Activated effector memory CD4-positive, alpha-beta T cell treated with anti-CD3 and anti-CD28 coated beads, Interleukin-2, amount 50 U/mL, for 16 hours (primary cell): ENCODE data around the gene BPIFB1.
A peak's percentile ranks its signal among the peaks of the same experiment; 100 is the strongest.

Source experiments
- DNase-seq: peaks from one replicate; pipeline ENCODE4 v3.0.0-alpha.2; 2020

BPIFB1 gene

DNA sequence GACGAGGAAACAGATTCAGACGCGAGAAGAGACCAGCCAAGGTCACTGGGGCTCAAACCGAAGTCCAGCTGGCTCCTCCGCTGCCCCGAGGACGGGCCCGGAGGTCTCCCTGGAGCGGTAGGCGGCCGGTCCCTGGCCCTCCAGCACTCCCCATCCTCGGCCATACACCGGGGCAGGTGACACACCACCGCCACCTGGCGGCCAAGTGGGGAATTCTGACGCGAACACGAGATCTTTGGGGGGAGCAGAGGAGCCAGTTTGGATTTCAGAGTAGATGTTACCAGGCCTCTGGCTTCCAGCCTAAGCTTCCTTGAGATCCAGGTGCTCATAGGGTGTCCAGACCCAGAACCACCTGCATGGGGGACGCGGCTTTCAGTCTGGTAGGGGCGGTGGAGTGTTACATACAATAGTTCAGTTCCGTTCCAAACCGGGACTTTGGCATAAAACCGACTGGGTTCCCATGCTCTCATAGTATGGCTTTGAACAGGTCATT lies 16.1 kb downstream of the BPIFB1 start:
- peak; percentile 90 for DNase-seq

DNA sequence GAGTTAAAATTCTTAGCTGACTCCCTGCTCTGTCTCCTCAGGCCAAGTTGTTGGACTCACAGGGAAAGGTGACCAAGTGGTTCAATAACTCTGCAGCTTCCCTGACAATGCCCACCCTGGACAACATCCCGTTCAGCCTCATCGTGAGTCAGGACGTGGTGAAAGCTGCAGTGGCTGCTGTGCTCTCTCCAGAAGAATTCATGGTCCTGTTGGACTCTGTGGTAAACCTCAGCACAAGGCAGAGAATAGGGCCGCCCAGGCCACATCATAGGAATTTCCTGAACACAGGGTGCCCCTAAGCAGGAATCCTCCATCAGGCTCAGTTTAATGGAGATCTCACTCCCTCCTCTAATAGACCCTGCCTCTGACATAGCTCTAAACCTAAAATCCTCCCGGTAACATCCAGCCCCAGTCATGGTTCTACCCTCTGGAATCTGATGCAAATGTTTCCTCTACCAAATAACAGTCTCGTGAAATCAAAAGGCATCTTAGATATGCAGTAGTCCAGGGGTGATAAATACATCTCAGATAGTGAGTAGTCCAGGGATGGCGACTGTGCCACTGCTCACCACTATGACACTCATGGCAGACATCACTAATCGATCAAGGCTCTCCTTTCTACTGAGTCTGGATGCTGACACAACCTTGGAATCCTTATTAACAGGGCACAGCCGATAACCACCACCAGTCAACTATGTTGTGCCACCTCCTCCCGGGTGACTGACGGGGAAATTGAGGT lies 18.3 kb downstream of the BPIFB1 start:
- DNase-seq, result no peak

DNA sequence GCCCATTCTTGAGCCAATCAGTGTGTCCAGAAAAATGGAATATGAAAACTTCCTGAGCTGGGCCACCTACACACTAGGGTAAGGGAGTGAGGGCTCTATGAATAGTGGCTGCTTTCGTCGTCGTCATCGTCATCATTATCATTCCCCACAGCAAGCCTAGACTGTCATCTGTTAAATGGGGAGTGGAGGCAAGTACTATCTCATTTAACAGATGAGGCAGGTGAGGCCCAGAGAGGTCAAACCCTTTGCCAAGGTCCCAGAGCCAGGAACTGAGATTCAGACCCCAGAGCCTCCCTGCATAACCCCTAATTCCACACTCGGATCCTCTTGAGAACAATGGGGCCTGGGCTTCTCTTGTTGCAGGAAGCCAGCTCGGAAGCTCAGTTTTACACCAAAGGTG lies 20.6 kb downstream of the BPIFB1 start:
- DNase-seq, result no peak

DNA sequence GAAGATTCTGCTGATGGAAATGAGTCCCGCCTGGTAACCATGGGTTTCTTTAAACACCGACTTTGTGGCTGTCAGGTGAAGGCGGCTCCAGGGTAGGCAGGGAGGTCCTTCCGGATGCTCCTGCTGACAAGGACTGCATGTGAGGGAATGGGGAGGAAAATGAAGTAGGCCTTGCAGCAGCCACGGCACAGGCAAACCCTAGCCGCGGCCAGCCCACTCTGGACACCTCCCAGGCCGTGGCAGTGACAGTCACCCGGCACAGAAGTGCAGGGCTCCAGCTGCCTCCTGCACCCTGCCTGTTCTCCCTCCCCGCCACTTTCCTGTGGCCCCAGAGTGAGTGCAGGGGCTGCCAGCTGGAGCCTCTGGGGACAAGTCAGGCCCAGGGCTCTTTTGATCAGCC lies 21.0 kb downstream of the BPIFB1 start:
- no peak for DNase-seq

DNA sequence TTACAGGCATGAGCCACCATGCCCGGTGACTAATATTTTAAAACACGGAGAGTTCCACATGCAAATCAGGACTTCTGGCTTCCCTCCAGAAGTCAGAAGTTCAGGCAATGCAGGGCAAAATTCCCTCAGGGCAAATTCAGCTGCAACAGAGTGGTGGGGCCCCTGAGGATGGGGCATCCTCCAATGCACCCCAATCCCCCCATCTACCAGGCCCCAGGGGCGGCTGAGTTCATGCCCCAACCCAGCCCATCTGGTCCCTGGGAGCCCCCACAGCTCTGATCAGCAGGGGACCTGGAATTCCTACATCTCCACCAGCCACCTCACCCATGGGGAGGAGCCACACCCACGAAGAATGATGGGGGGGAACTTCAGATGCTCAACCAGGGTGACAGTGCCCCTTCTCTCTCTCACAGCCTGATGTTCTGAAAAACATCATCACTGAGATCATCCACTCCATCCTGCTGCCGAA lies 22.6 kb downstream of the BPIFB1 start:
- DNase-seq, result no peak

DNA sequence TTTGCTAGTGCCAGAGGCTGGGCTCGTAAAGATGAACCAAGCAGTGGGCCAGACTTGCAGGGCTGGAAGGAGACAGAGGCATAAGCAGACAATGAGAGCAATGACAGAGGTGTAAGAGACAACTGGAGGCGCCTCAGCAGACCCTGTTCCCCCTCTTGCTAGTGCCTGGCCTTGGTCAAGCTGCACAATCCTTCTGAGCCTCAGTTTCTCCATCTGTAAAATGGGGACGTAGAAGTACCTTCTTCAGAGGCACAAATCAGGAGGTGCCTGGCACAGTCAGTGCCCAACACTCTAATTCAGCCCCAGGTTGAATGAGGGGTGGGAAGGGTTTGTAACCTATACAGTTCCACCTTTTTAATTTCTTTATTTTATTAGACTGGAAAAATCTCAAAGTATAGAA lies 23.2 kb downstream of the BPIFB1 start:
- DNase-seq, result no peak

DNA sequence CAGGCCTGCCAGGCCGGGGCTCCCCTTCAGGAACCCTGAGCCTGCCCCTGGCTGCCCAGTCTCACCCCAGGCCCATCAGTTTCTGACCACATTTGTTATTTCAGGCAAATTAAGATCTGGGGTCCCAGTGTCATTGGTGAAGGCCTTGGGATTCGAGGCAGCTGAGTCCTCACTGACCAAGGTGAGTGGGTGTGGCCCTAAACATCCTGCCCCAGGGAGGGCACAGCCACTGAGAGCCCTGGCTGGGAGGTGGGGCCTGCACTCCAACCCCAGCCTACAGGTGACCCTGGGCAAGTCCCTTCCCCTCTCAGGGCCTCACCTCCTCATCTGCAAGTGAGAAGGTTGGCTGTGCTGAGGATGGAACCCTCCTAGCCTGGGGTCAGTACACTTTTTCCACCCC lies 23.8 kb downstream of the BPIFB1 start:
- DNase-seq, result no peak

DNA sequence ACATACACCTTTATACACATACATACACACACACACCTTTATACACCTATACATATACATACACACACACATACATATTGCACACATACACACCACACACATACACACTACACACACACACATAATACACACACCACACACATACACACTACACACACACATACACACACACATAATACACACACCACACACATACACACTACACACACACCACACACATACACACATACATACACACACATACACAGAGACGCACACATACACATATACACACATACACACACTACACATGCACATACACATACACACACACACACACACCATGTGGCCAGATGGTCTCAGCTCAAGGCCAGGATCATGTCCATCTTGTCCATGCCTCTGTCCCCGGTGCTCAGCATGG lies 25.7 kb downstream of the BPIFB1 start:
- no peak for DNase-seq

DNA sequence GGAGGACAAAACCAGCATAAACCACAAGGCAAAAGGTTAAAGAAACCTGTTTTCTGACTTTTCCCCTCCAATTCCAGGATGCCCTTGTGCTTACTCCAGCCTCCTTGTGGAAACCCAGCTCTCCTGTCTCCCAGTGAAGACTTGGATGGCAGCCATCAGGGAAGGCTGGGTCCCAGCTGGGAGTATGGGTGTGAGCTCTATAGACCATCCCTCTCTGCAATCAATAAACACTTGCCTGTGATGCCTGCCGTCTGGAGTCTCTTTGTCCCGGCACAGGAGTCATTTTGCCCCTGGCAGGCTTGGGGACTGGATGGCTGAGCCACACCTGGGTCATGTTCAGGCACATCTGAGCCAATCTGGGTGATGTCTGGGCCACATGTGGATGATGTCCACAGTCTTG lies 26.6 kb downstream of the BPIFB1 start:
- no peak for DNase-seq

DNA sequence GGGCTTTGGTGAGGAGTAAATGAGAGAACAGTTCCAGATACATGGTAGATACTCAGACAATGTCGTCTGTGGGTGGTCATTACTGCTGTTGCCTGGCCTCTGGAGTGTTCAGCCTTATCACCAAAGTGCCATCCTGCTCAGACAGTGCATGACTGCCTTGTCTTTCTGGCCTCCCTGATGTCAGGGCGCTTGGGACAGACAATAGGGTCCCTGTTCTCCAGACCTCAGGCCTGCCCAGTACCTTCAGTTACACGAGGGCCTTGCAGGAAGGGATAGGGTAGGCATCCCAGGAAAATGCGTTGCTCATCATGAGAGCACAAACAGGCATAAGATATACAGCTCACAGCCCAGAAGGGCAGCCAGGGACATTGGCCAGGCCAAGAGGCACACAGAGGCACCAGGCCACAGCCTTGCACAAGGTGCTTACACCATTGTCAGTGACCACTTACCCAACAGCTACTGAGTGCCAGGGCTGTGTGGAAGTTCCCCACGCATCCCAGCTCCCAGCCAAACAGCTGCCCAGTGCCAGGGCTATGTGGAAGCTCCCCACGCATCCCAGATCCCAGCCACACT lies 27.4 kb downstream of the BPIFB1 start:
- no peak for DNase-seq

DNA sequence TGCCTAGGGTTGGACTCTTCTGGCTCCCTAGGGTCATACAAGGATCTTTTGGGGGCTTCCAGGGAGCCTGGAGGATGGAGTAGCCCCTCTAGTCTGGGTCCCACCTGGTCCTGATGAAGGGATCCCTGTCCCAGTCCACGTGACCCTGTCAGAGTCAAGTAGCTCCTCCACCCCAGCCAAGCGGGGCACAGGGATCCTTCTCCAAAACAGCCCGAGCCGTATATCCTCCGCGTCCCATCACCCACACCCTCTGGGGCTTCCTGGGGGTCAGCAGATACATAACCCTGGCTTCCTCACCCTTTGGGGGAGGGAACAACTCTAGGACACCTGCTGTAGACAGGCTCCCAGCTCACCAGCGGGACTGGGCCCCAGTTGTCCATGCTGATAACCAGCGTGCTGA lies 28.0 kb downstream of the BPIFB1 start:
- no peak for DNase-seq

DNA sequence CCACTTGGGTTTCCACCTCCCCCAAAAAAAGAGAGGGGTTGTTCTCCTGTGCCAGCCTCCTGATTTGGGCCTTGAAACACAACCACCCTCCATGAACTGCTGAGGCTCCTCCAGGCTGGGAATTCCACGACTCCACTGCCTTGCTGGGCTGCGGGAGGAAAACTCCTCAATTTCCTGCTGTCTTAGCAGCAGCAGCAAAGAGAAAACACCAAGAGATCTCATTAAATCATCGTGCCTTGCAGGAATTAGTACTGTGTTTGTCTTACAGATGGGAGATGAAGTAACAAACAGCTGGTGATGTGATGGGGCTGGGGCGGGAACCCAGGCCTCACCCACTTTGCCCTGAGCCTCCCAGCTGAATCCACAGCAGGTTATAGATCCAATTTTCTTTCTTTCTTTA lies 29.0 kb downstream of the BPIFB1 start:
- DNase-seq, result no peak

DNA sequence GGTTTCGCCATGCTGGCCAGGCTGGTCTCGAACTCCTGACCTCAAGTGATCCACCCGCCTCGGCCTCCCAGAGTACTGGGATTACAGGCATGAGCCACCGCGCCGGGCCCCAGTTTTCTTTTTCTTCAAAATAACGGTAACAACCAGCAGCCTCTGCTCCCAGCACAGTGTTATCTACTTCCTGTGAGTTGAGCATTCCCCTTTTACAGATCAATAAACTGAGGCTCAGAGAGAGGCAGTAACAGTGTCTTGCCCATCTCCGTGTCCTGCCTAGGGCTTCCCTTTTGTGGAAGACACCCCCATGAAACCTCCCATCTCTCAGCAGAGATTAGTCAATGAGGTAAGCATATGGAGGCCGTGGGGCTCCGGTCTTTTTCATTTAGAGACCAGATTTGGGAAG lies 29.6 kb downstream of the BPIFB1 start:
- DNase-seq, result no peak

DNA sequence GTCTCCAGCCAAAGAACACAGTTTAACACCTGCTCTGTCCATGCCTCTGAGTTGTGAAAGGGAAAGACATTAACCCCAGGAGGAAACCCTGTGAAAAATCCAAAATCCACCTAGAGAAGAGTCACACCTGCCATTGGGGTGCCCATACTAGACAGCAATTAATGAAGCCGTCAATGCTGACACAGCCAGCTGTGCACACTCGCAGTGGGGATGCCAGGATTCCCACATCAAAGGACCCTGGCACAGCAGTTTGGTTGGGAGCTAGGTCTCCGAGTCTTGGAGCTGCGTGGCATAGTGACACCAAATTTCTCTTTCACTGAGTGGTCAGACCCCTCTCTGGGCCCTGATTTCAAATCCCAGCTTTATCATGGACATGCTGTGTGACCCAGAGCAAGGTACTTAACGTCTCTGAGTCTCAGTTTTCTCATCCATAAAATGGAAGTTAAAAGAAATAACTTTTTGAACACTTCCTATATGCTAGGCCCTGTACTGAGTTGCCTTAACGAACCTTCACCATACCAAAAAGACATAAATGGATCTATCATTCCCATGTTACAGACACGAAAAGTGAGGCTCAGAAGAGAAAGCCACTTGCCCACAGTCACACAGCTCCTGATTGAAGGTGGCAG lies 30.8 kb downstream of the BPIFB1 start:
- DNase-seq, result no peak

DNA sequence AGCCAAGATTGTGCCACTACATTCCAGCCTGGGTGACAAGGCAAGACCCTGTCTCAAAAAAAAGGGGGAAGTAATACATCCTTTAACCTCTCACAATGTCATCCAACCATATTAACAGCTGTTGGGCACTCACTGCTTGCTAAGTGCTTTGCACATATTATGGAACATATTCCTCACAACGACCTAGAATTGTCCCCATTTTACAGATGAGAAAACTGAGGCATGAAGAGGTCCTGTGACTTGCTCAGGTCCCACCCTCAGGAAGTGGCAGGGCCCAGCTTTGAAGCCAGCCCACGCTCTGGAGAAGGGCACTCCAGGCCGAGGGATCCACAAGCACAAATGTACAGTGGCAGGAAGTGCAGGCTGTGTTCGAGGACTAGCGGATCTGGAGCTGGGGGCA lies 33.3 kb downstream of the BPIFB1 start:
- DNase-seq, result no peak

DNA sequence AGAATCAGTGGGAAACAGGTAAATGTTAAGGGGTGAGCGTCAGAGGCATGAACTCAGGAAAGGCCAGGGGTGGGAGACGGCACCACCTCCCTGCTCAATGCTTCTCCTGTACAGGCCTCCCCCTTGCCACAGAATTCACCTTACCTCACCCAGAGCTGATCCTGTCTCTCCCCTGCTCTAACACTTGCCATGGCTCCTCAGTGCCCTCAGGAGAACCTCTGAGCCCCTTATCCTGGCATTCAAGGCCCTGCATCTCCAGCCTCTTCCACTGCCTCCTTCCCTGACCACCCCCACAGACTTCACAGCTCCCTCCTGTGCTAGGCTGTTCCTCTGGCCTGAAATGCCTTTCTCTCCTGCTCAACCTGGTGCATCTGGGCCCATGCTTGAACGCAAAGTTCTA lies 33.9 kb downstream of the BPIFB1 start:
- no peak for DNase-seq

DNA sequence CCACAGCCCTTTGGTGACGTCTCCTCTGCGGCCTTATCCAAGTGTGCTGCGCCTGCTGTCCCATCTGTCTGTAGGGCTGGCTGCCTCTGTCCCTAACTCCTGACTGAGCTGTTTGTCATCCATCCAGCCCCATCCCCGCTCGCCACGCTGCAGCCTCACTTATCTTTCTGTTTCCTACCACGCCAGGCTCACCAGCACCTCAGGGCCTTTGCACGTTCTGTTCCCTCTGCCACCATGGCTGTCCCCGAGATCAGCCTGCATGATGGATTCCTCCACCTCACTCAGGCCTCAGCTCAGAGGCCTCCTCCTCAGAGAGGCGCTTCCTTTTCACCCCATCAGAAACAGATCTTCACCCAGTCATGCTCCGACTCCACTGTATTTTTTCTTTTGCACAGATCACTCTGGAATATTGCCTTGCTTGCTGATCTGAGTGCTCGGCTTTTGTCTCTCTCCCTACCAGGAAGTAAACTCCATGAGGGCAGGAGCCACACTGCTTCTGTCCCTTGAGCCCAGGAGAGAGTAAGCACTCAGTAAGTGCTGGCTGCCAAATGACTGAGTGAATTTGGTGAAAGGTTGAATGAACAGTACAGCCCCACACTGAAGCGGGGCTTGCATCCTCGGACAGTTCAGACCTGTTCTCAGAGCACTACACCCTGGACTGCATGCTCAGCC lies 34.5 kb downstream of the BPIFB1 start:
- DNase-seq, result no peak

DNA sequence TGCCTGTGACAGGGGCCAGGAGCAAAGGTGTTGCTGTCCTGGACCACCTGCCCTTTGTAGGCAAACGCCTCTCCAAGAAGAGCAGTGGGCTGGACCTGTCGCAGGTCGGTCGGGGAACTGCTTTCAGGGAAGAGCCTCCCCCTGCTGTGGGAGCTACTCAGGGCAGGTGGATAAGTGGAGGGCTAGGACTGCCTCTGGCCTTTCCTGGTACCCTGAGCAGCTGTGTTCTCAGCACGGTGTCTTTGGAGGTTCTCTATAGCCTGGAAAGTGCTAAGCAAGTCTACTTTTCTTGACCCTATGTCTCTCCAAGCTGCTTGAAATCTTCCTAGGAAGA lies 35.0 kb downstream of the BPIFB1 start:
- no peak for DNase-seq

DNA sequence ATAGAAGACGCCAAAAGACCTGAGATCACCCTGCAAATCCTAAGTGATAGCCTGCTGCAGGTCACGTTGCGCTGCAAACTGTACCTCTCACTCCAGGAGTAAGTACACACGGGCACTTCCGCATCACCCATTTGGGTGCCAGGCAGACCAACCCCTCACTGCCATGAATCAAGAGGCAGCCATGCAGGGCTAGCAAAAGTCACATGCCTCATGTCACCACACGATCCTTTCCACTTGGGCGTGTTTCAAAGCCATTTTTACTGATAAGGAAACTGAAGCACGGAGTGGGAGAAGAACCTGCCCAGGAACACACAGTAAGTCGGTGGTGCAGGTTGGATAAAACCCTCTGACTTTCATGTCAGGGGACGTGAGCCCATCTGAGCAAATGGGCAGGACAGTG lies 37.0 kb downstream of the BPIFB1 start:
- DNase-seq, result no peak

DNA sequence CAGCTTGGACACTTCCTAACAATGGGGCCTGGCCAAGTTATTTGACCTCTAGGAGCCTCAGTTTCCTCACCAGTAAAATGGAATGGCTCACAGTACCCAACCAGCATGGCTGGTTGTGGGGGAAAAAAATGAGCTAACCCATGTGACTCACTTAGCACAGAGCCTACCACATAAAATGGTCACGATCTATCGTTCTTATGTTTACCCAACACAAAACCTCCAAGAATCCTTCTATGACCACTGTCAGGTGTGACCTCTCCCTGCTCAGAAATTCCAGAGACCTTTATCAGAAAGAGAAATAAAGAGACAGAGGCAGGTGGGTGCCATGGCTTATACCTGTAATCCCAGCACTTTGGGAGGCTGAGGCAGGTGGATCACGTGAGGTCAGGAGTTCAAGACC lies 39.4 kb downstream of the BPIFB1 start:
- DNase-seq, result no peak

DNA sequence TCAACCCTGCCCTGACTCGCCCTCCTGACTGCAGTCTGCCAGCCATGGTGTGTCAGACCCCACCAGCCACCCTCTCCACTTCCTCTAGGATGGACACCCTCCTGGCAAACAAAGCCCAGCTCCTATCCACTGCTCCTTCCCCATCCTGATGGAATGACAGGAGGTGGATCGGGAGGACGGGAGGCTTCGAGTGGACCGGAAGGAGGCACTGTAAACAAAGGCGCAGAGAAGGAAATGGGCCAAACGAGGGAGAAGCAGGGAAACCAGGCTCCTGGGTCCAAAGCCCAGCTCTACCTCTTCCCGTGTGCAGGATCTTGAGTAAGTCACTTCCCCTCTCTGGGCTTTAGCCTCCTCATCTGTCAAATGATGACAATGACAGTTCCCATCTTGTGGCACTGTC lies 40.2 kb downstream of the BPIFB1 start:
- no peak for DNase-seq

DNA sequence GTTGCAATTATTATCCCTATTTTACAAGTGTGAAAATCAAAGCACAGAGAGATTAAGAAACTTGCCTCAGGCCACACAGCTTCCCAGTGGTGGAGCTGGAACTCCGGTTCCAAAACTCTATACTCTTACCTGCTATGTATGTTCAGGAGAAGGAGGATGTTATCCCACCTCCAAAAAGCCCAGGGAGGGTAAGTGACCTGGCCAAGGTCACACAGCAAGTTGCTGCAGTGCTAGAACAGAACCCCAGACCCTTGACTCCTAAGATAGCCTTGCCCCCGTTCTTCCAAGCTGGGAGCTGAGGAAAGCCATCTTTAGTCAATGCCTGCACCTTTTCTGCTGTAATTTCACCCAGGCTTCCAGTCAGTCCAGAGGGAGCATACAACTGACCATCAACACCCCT lies 42.3 kb downstream of the BPIFB1 start:
- DNase-seq, result no peak

DNA sequence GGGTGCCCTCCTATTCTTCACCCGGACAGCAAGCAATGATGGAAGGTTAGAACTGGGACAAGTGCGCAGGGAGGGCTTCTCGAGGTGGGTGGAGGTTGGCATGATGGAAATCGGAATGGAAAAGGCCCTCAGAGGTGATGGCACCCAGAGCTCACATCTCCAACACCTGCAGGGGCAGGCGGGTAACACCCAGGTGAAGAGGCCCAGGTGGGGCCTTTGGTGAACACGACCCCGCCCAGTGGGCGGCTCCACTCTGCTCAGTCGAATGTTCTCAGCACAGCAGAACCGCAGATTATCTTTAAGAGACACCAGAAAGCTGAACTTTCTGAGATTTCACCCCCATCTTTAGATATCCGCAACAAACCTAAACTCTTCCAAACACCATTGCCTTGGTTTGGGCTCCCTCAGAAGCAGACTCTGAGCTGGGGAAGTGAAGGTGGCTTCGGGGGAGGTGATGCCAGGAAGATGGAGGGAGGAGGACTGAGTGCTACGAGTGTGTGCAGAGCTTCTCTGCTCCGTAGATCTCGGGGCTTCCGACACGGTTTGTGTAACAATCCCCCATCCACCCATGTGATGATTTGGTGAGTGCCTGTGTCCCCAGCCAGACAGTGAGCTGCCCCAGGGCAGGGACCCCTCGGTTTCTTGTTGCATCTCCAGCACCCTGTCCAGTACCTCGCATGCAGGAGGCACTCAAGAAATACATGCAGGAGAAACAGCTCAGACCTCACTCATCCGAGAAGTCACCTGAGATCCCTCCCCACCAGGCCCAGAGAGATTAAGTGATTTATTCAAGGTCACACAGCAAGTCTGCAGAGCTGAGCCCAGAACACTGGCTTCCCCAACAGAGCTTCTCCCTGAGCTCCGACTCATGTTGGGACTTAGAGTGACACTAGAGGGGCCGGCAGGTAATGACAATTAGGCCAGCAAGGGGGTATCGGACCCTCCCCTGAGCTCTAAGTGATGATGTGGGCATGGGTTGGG lies 45.4 kb downstream of the BPIFB1 start:
- no peak for DNase-seq
